ENCODE results near the gene LZTR1.

GRCh38 chr22:20993304-20994127 lies 11.4 kb downstream of the LZTR1 start:
- TF ChIP-seq POLR2AphosphoS5 (IDR thresholded peaks at IDR 0.05; ENCODE audit: low read depth, low read length) (no peak), POLR2A (IDR thresholded peaks at IDR 0.05; ENCODE audit: low read depth, low read length) (no peak), TAF1 (IDR thresholded peaks at IDR 0.05; ENCODE audit: low read depth, low read length) (no peak), SPI1 (IDR thresholded peaks at IDR 0.05; ENCODE audit: low read depth, low read length) (no peak)

Data from GM12891 (cell line).